Superior temporal gyrus (tissue), 1 donor: Measurements from ENCODE around the gene KLF13.

ENCODE experiments used
- DNase-seq: peaks from one replicate; pipeline ENCODE4 v3.0.0-alpha.2; 2016; ENCODE audit errors: extremely low spot score

KLF13 gene

DNA sequence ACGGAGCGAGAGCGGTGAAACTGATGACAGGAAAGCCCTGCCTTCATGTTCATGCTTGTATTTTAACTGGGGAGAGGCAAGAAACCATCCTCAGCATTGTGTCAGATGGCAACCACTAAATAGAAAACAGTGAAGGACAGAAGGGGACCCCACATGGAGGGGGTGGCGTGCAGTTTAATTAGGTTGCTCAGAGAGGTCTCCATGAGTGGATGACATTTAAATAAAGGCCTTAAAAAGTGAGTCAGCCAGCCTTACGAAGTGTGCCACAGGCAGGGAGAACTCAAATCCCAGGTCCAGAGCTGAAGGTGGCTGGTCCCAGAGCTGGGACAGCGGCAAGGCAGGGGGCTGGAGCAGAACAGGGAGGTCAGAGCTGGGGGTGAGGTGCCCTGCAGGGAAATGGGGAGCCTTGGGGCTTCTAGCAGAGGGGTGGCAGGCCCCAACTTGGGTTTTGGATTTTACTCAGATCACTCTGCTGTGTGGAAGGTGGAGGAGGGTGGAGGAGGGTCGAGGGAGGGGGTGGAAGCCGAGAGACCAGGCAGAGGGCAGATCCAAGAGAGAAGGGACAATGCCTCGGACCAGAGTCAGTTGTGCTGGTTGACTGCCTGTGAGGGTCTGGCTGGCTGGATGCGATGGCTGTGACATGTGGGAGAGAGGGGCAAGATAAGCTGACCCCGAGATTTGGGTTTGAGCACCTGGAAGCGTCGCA, 73.7 kb downstream of the KLF13 start:
- DNase-seq: no peak

DNA sequence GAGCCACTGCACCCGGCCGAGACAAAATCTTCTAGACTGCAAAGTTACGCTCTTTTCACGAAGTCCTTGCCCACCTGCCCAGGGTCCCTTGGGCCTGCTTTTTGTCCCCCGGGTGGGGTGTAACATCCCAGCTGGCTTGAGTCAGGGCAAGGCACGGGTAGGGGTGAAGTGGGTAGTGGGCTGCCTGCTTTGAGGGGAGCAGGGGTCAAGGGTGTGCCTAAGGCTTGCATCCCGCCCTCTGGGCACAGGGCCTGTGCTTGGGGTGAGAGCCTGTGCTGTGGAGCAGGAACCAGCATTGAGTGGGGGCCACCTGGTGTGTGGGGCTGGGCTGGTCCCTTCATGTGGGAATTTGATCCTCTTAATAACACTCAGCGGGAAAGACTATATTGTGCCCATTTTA, 74.6 kb downstream of the KLF13 start:
- DNase-seq: no peak

DNA sequence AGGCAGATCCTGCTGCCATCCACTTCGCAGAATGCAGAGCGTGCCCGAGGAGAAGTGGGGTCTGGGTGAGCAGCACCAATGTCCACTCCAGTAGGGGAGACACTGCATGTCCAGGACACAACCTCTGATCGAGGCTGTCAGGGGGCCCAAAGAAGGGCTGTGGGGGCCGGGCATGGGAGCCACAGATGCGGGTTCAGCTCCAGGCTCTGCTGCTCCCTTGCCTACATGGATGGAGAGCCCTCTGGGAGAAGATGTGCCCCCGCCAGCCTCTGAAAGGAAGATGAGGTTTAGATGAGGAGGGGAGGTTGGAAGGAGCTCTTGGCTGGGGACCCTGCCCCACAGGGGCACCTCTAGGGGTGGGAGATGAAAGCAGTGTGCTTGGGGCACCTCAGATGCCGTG, 75.4 kb downstream of the KLF13 start:
- no peak for DNase-seq

DNA sequence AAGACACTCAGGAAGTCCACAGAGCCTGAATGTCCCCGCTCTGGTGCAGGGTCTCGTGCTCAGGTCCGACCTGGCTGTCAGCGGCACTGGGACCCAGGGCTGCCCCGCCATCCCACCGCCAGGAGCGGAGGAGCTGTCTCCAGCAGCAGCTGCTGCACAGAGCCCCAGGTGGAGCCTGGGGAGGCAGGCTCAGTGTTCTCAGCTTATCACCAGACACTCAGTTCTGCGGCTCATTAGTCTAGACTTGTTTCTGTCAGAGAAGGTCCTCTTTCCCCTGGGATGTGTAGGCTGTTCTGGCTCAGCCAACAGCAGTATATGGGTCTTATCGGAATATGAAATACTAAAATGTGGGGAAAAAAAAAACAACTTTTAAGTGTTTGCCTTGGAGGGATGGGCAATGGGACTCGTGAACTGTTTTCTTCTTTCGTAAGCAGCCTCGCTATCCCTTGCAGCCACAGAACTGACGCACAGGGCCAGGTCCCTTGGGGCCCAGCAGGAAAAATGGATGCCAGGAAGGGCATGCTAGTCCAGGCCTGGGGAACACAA, 75.9 kb downstream of the KLF13 start:
- no peak for DNase-seq

DNA sequence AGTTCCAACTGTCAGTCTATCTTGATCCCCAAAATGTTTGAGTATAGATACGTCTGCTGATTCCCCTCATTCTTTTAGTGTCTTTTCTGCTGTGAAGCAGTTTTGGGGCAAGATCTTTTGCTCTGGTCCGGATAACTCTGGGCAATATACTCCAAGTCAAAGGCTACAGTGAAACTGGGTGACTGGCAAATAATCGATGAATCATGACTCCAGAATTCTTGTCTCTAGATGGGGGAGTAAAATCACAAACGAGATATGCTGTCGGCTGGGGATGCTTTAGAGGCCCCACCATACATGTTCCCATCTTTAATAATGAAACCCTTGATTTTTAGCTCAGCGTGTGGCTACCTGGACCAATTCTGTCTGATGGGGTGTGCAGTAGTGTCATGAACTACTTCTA, 76.5 kb downstream of the KLF13 start:
- DNase-seq: no peak

DNA sequence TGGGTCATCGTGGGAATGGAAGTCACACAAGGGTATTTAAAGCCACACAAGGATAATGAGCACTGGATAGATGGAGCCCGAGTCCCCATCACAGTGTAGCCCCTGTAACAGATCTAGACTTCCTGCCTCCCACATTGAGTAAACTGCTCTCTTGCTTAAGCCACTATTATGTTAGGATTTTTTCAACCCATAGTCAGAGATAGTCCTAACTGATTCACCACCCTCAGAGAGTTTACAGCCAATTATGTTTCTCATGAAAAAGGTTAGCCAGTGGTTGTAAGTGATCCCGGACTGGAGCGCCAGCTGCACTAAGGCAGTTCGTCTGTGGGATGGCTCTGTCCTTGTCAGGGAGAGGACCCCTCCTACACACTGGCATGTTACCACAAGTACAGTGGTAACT, 77.0 kb downstream of the KLF13 start:
- DNase-seq: no peak

DNA sequence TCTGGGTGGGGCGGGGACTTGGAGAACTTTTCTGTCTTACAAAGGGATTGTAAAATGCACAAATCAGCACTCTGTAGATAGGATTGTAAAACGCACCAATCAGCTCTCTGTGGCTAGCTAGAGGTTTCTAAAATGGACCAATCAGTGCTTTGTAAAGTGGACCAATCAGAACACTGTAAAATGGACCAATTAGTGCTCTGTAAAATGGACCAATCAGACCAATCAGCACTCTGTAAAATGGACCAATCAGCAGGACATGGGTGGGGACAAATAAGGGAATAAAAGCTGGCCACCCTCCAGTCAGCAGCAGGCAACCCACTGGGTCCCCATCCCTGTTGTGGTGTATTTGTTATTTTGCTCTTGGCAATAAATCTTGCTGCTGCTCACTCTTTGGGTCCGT, 77.7 kb downstream of the KLF13 start:
- DNase-seq: no peak

DNA sequence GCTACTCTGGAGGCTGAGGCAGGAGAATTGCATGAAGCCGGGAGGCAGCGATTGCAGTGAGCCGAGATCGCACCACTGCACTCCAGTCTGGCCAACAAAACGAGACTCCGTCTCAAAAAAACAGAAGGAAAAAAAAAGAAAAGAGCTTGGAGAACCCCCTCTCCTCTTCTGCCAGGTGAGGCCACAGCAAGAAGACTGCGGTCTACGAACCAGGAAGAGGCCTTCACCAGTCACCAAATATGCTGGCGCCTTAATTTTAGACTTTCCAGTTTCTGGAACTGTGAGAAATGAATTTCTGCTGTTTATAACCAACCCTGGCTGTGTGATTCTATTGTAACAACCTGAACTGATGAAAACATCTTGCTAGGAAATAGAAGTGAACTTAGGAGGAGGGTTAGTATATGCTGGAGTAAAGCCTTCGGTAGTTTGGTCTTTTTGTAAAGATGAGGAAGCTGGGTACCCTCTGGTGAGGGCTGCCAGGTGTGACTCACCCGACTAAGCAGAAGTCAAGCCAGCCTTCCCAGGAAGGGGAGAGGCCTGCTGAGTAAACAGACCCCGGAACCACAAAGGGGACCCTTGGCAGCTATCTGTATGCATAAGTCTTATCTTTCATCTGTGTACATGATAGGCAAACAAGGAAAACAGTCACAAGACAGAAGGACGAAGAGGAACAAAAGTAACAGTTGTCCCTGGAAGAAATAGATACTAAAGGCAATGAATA, 78.7 kb downstream of the KLF13 start:
- no peak for DNase-seq

DNA sequence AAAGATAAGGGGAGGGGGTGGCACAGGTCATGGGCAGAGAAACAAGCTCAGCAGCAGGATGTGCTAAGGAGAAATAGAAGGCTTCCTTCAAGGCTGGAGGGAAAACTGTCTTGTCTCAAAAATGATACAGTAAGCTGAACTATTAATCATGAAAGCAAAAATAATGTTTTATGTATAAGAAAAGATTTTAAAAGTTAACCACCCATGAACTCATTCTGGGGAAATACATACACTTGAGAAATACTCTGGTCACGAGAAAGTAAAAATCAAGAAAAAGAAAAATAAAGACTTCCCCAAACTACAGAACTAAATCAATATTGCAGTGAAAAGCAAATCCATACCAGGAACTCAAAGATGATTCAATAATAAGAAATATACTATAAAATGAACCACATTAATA, 80.7 kb downstream of the KLF13 start:
- no peak for DNase-seq

DNA sequence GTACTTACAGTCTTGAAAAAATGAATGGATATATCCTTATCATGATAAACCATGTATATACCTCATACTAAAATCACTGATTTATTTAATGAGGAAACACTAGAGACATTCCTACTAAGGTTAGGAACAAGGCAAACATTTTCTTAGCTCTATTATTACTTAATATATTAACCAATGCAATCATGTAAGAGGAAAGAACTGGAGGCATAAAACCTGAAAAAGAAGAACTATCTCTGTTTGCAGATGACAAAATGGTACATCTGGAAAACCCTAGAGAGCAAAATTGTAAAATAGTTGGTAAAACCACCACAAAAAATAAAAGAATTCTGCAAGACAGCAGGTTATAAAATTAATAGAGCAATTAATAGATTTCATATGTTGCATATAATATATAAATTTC, 81.2 kb downstream of the KLF13 start:
- no peak for DNase-seq

DNA sequence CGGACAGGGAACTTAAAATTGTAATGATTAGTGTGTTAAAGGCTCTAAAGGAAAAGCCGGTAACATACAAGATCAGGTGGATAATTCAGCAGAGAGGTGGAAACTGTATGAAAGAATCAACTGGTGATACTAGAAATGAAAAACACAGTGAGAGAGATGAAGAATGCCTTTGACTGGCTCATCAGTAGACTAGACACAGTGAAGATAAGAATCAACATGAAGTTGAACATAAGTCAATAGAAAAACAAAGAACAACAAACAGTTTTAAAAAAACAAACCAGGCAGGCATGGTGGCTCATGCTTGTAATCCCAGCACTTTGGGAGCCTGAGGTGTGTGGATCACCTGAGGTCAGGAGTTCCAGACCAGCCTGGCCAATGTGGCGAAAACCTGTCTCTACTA, 82.1 kb downstream of the KLF13 start:
- no peak for DNase-seq

DNA sequence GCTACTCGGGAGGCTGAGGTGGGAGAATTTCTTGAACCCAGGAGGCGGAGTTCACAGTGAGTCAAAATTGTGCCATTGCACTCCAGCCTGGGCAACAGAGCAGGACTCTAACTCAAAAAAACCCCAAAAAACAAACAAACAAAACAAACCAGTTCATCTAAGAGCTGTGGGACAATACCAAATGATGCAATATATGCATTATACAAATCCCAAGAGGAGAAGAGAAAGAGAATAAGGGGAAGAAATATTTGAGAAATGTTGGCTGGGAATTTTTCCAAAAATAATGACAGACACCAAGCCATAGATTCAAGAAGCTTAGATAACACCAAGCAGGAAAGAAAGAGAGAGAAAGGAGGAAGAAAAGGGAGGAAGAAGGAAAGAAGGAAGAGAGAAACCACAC, 82.5 kb downstream of the KLF13 start:
- DNase-seq: no peak

DNA sequence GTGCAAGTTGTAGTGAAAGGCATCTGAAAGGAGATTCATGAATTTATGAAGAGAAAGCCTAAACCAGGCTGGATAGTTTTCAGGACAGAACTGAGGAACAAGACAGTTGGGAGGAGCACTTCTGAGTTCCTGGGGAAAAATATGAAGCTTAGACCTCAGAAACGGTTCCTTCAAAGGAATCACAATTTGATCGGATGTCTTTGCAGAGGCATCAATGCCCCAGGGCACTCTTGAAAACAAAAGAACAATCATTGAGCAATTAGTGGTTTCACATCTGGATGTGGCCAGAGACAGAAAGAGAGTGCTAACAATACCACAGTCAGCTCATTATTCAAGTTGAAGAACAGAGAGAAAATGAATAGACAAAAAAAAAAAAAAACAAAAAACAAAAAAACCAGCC, 86.2 kb downstream of the KLF13 start:
- DNase-seq: no peak

DNA sequence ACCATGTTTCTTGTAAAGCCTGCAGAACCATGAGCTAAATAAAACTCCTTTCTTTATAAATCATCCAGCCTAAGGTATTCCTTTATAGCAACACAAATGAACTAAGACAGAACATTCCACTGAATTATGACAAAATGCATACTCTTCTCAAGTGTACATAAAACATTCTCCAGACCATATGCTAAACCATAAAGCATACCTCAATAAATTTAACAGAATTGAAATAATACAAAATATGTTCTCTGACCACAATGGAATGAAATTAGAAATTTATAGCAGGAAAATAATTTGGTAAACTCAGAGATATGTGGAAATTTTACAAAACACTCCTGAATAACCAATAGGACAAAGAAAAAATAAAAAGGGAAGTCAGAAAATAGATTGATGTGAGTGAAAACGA, 88.6 kb downstream of the KLF13 start:
- DNase-seq: no peak

DNA sequence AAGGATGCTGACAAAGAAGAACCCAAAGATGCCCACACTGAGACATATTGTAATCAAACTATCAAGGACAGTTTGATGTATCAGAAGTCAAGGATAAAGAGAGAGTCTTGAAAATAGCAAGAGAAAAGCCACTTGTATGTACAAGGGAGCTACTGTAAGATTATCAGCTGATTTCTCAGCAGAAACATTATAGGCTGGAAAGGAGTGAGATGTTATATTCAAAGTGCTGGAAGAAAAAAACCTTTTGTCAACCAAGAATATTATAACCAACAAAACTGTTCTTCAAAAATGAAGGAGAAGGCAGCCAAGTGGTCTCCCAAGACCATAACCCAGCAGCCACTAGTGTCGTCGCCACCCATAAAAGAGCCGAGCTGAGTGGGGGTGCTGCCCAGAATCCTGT, 93.2 kb downstream of the KLF13 start:
- DNase-seq: no peak

DNA sequence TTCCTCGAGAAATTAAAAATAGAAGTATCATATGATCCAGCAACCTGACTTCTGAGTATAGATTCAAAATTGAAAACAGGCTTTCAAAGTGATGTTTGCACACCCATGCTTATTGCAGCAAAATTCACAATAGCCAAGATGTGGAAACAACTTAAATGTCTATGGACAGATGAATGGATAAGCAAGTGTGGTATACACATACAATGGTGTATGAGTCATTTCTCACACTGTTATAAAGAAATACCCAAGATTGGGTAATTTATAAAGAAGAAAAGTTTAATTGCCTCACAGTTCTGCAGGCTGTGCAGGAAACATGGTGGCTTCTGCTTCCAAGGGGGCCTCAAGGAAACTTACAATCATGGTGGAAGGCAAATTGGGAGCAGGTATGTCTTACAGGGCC, 100.8 kb downstream of the KLF13 start:
- DNase-seq: no peak
